CD1c-positive myeloid dendritic cell (primary cell): ENCODE measurements around the gene TPP2.

Experiments
- DNase-seq: peaks from one replicate; pipeline ENCODE4 v3.0.0-alpha.2; 2016; ENCODE audit errors: extremely low spot score

Gene TPP2

GRCh38 chr13:102597029-102597961, 509 bp downstream of the TPP2 start:
- DNase-seq, result peak; percentile 35

- no peak for DNase-seq
These were observed 1.3 kb downstream of the TPP2 start for GRCh38 chr13:102598061-102598460.

- DNase-seq, result no peak
These were observed 2.7 kb downstream of the TPP2 start for GRCh38 chr13:102599426-102600012.

- DNase-seq, result no peak
These were observed 9.9 kb downstream of the TPP2 start for GRCh38 chr13:102606537-102607309.

- peak; percentile 42 for DNase-seq
These were observed 12.2 kb downstream of the TPP2 start for GRCh38 chr13:102608974-102609373.

GRCh38 chr13:102609696-102610095, 12.9 kb downstream of the TPP2 start:
- no peak for DNase-seq

GRCh38 chr13:102610296-102610895, 13.6 kb downstream of the TPP2 start:
- no peak for DNase-seq

- no peak for DNase-seq
These were observed 21.0 kb downstream of the TPP2 start for GRCh38 chr13:102617697-102618350.

GRCh38 chr13:102620516-102620915, 23.7 kb downstream of the TPP2 start:
- DNase-seq, result no peak

GRCh38 chr13:102626928-102627327, 30.1 kb downstream of the TPP2 start:
- DNase-seq, result no peak

- no peak for DNase-seq
These were observed 31.8 kb downstream of the TPP2 start for GRCh38 chr13:102628559-102628958.

- no peak for DNase-seq
These were observed 34.4 kb downstream of the TPP2 start for GRCh38 chr13:102631198-102631597.

- no peak for DNase-seq
These were observed 42.0 kb downstream of the TPP2 start for GRCh38 chr13:102638741-102639140.

- DNase-seq, result no peak
These were observed 45.2 kb downstream of the TPP2 start for GRCh38 chr13:102642029-102642428.

- DNase-seq, result no peak
These were observed 45.7 kb downstream of the TPP2 start for GRCh38 chr13:102642475-102642874.

GRCh38 chr13:102643656-102644055, 46.9 kb downstream of the TPP2 start:
- no peak for DNase-seq

- DNase-seq, result no peak
These were observed 48.9 kb downstream of the TPP2 start for GRCh38 chr13:102645701-102646100.

GRCh38 chr13:102648046-102648445, 51.3 kb downstream of the TPP2 start:
- DNase-seq, result no peak

GRCh38 chr13:102650444-102650843, 53.7 kb downstream of the TPP2 start:
- no peak for DNase-seq

- no peak for DNase-seq
These were observed 54.6 kb downstream of the TPP2 start for GRCh38 chr13:102651392-102651791.

- no peak for DNase-seq
These were observed 55.1 kb downstream of the TPP2 start for GRCh38 chr13:102651892-102652291.

GRCh38 chr13:102654756-102655155, 58.0 kb downstream of the TPP2 start:
- no peak for DNase-seq
